SKM-1 treated with dmso at 0.1 percent for 144 hours (cell line): Measurements from ENCODE around the gene DEF6.

Source experiments
- DNase-seq: peaks from one replicate; lab custom pipeline; 2025; ENCODE audit not compliant: unreplicated experiment; lab: John Stamatoyannopoulos, UW

DEF6 gene

GRCh38 chr6:35370785-35371493, 73.3 kb downstream of the DEF6 start:
- peak; percentile 78 for DNase-seq
